T-helper 2 cell (primary cell): ENCODE data around the gene TRIM43.
"Not testable (repeated sequence)": the region's sequence is repeated elsewhere in the genome, so short reads cannot be mapped to it uniquely, and the experiment has no call there.

Source experiments
- DNase-seq, 5 experiments: peaks; one replicate each; pipeline versions ENCODE4 v3.0.0 to v3.0.0-alpha.2; 2012 to 2022
- total RNA-seq, 2 donors: gene quantifications; one replicate each; lab custom pipeline; 2026; lab: John Stamatoyannopoulos, UW

Gene TRIM43
- total RNA-seq: 0 reads per million in 2 donors

GRCh38 chr2:95591701-95592100 lies at the start of gene TRIM43:
TRIM43 (plus strand) TSS chr2:95592001; CDS start chr2:95594024, 2,023 bp downstream.
- DNase-seq: not testable (repeated sequence)

- no peak for DNase-seq
Observed at GRCh38 chr2:95551055-95551568, 40.7 kb upstream of the TRIM43 start.

GRCh38 chr2:95552911-95553310 lies 38.9 kb upstream of the TRIM43 start:
- no peak for DNase-seq

- no peak for DNase-seq
Observed at GRCh38 chr2:95569170-95569569, 22.6 kb upstream of the TRIM43 start.

- no peak for DNase-seq
Observed at GRCh38 chr2:95573866-95574265, 17.9 kb upstream of the TRIM43 start.

GRCh38 chr2:95574506-95574905 lies 17.3 kb upstream of the TRIM43 start:
- DNase-seq: no peak

- DNase-seq: no peak
Observed at GRCh38 chr2:95575857-95576256, 15.9 kb upstream of the TRIM43 start.

GRCh38 chr2:95578539-95578938 lies 13.3 kb upstream of the TRIM43 start:
- no peak for DNase-seq

GRCh38 chr2:95583545-95583944 lies 8.3 kb upstream of the TRIM43 start:
- not testable (repeated sequence) for DNase-seq

- DNase-seq: not testable (repeated sequence)
Observed at GRCh38 chr2:95584321-95584720, 7.5 kb upstream of the TRIM43 start.

GRCh38 chr2:95589777-95590536 lies 1.8 kb upstream of the TRIM43 start:
- peak in 1 of 5 experiments; percentile 67 for DNase-seq

GRCh38 chr2:95592973-95593372 lies 1.2 kb downstream of the TRIM43 start:
- not testable (repeated sequence) for DNase-seq

- DNase-seq: not testable (repeated sequence)
Observed at GRCh38 chr2:95595012-95595411, 3.2 kb downstream of the TRIM43 start.

- DNase-seq: not testable (repeated sequence)
Observed at GRCh38 chr2:95601301-95601700, 9.5 kb downstream of the TRIM43 start.

GRCh38 chr2:95602146-95602545 lies 10.3 kb downstream of the TRIM43 start:
- DNase-seq: not testable (repeated sequence)

- not testable (repeated sequence) for DNase-seq
Observed at GRCh38 chr2:95608356-95608755, 16.6 kb downstream of the TRIM43 start.

GRCh38 chr2:95609764-95610163 lies 18.0 kb downstream of the TRIM43 start:
- not testable (repeated sequence) for DNase-seq

- DNase-seq: not testable (repeated sequence)
Observed at GRCh38 chr2:95613048-95613447, 21.2 kb downstream of the TRIM43 start.

GRCh38 chr2:95622728-95623127 lies 30.9 kb downstream of the TRIM43 start:
- not testable (repeated sequence) for DNase-seq

GRCh38 chr2:95630987-95631386 lies 39.2 kb downstream of the TRIM43 start:
- not testable (repeated sequence) for DNase-seq

- DNase-seq: not testable (repeated sequence)
Observed at GRCh38 chr2:95633626-95634259, 41.9 kb downstream of the TRIM43 start.

- DNase-seq: not testable (repeated sequence)
Observed at GRCh38 chr2:95640515-95641288, 48.9 kb downstream of the TRIM43 start.

- not testable (repeated sequence) for DNase-seq
Observed at GRCh38 chr2:95641289-95641575, 49.4 kb downstream of the TRIM43 start.
